GM23248 (cell line): ENCODE results near the gene CDKN2AIP.

Experiments
- EZH2 ChIP-seq: fragments of 200-600 bp; sonication (generic); IDR thresholded peaks from 2 replicates; pipeline ENCODE4 v1.6.1; 2018; ENCODE audit warnings: antibody characterized with exemption, mild to moderate bottlenecking; ENCODE audit not compliant: insufficient read depth, poor library complexity, severe bottlenecking
- EZH2phosphoT487 ChIP-seq: fragments of 200-600 bp; sonication (generic); IDR thresholded peaks from 2 replicates; pipeline ENCODE4 v1.6.1; 2018; ENCODE audit warnings: antibody characterized with exemption, moderate library complexity, mild to moderate bottlenecking, low read depth; ENCODE audit not compliant: insufficient read depth

DNA sequence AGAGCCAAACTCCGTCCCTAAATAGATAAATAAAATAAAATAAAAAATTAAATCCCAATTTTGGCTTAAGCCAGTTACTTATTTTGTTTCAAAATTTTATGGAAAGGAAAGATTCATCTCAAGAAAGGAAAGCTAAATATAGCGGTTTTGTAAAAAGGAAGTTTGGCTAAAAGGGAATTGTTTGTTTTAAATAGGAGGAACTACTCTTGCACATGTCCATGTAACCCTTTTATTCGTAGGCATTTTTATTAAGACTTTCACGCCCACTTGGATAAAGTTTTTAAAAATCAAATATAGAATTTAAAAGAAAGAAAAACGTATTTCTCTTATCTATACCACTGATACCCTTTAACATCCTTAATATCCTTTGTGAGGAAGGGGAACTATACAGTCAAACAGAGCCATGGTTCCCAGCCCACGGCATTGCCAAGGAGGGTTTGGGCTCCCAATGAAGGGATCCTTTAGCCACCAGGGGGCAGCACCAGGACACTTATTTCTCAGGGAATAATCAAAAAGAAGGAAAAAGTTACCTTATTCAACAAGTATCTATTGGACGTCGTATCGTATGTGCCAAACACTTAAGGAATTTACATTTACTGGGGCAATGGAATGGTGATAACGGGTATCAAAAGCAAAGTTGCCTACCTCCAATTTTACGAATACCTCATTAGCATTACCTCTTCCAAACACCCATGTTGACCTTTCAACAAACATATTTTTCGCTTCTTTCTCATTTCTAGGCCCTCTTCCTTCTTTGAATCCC lies 27.7 kb downstream of the CDKN2AIP start:
- TF ChIP-seq EZH2 (no peak), EZH2phosphoT487 (no peak)
